ENCODE results near the gene TRAPPC3.

Gene TRAPPC3

DNA sequence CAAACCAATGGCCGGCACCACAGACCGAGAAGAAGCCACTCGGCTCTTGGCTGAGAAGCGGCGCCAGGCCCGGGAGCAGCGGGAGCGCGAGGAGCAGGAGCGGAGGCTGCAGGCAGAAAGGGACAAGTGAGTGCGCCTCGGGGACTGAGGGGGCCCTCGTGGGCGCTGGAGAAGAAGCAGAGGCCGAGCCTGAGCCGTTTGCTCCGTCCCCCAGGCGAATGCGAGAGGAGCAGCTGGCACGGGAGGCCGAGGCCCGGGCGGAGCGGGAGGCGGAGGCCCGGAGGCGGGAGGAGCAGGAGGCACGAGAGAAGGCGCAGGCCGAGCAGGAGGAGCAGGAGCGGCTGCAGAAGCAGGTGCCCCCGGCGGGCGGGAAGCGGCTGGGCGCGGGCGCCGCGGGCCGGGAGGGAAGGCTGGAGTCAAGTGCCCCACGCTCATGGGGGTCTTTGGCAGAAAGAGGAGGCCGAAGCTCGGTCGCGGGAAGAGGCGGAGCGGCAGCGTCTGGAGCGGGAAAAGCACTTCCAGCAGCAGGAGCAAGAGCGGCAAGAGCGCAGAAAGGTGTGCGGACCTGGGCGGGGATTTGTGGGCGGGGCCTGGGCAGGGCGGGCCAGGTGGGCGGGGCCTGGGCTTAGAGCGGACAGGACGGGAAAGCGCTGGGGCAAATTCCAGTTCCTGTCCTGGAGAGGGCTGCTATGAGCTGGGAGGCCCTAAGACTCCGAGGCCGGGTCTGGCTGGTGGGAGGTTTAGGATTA is 29.4 kb upstream of the TRAPPC3 start:
- no peak for DNase-seq (ENCODE audit: low read depth)
- TF ChIP-seq, protein P1, sequence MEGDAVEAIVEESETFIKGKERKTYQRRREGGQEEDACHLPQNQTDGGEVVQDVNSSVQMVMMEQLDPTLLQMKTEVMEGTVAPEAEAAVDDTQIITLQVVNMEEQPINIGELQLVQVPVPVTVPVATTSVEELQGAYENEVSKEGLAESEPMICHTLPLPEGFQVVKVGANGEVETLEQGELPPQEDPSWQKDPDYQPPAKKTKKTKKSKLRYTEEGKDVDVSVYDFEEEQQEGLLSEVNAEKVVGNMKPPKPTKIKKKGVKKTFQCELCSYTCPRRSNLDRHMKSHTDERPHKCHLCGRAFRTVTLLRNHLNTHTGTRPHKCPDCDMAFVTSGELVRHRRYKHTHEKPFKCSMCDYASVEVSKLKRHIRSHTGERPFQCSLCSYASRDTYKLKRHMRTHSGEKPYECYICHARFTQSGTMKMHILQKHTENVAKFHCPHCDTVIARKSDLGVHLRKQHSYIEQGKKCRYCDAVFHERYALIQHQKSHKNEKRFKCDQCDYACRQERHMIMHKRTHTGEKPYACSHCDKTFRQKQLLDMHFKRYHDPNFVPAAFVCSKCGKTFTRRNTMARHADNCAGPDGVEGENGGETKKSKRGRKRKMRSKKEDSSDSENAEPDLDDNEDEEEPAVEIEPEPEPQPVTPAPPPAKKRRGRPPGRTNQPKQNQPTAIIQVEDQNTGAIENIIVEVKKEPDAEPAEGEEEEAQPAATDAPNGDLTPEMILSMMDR (IDR thresholded peaks at IDR 0.05; ENCODE audit: control insufficient read depth, insufficient read depth, low read depth, low read length, missing control alignments) = no peak
- no peak overlapping the region for H3K4me3 ChIP-seq (ENCODE audit: control insufficient read depth, low read depth, low read length)

DNA sequence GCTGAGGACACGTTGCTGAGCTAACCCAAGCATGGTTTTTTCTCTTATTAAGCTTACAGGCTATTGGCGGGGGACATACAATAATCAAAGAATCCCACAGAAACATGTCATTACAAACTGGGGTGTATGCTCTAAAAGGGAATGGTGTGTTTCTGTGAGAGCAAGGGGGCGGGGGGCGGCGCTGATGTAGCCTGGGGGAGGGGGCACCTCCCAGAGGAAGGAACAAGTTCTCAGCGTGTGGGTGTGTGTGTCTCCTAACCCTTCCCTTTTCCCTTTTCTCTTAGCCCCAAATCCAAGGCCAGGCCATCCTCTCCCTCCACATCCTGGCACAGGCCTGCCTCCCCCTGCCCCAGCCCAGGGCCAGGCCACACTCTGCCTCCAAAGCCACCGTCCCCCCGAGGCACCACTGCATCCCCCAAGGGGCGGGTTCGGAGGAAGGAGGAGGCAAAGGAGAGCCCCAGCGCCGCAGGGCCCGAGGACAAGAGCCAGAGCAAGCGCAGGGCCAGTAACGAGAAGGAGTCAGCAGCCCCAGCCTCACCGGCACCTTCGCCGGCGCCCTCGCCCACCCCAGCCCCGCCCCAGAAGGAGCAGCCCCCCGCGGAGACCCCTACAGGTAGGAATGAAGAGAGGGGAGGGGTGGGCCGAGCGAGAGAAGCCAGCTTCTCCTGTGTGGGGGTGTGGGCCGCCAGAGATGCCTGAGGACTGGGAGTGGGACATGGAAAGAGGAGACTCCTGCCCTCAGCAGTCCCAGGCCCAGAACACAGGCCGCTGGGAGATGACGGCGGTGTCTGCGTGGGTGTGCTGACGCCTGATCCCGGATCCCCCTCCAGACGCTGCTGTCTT is 28.5 kb upstream of the TRAPPC3 start:
- TF ChIP-seq, protein P1 (IDR thresholded peaks at IDR 0.05; ENCODE audit: control insufficient read depth, insufficient read depth, low read depth, low read length, missing control alignments) = no peak
- no peak for DNase-seq (ENCODE audit: low read depth)
- no peak overlapping the region for H3K4me3 ChIP-seq (ENCODE audit: control insufficient read depth, low read depth, low read length)

DNA sequence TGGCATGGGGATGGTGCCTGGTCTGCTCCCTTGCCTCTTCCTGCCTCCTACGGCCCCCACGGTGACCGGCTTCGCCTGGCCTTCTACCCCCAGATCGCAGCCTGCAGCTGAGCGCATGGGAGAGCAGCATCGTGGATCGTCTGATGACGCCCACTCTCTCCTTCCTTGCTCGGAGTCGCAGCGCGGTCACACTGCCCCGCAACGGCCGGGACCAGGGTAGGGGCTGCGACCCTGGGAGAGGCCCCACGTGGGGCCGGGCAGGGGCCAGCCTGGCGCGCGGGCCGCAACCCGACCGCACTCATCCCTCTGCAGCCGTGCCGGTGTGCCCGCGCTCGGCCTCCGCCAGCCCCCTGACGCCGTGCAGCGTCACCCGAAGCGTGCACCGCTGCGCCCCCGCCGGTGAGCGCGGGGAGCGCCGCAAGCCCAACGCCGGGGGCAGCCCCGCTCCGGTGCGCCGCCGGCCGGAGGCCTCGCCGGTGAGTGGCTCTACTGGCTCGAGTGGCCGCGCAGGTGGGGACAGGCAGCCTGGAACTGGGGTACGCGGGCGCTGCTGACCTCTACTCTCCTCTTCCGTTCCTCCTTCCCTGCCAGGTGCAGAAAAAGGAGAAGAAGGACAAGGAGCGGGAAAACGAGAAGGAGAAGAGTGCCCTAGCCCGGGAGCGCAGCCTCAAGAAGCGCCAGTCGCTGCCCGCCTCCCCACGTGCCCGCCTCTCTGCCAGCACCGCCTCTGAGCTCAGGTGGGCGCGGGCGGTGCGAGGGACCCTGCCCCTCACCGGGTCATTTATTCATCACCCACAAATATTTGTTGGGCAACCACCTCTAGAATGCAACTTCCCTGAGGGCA is 27.0 kb upstream of the TRAPPC3 start:
- TF ChIP-seq, protein P1 (IDR thresholded peaks at IDR 0.05; ENCODE audit: control insufficient read depth, insufficient read depth, low read depth, low read length, missing control alignments) = no peak
- H3K4me3 ChIP-seq (ENCODE audit: control insufficient read depth, low read depth, low read length) = no peak overlapping the region
- no peak for DNase-seq (ENCODE audit: low read depth)

DNA sequence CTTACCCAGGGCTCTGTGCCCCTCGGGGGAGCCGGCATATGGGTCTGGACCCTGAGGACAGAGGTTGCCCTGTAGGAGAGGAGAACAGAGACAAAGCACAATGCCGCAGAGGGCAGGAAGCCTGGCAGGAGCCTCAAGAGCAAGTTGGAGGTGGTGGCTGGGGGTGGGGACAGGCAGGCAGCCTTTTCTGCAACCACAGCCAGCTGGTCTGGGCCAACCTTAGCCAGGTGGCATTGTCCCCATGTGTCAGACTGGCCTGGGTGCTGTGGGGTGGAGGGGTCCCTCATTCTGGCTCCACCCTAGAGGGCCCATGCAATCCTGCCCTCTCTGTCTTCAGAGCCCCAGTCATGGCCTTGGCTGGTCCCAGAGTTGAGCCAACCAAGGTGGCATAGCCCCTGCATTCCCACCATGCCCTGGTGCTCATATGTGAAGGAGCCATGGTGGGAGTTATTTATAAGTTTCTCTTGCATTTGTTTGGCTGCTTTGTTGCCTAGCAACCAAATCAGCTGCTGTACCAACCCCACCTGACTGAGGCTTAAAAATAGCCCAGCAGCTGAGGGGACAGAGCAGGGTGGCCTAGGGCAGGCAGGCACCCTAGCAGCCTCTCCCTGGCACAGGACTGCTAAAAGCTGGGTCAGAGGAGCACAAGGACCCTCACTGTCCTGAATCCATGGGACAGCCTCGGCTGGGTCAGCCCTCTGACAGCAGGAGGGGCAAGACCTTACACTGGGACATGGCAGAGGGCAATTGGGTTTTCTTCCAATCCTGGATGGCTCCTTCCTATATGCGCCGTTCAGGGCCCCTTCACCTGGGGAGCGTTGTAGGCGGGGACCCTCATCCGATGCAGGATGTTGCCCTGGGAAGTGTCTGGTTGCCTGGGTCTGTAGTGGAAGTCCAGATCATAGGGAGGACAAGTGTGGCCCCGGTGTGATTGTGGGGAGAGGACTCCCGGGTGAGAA is 26.1 kb upstream of the TRAPPC3 start:
- DNase-seq (ENCODE audit: low read depth) = no peak
- TF ChIP-seq, protein P1 (IDR thresholded peaks at IDR 0.05; ENCODE audit: control insufficient read depth, insufficient read depth, low read depth, low read length, missing control alignments) = no peak
- H3K4me3 ChIP-seq (ENCODE audit: control insufficient read depth, low read depth, low read length) = no peak overlapping the region

DNA sequence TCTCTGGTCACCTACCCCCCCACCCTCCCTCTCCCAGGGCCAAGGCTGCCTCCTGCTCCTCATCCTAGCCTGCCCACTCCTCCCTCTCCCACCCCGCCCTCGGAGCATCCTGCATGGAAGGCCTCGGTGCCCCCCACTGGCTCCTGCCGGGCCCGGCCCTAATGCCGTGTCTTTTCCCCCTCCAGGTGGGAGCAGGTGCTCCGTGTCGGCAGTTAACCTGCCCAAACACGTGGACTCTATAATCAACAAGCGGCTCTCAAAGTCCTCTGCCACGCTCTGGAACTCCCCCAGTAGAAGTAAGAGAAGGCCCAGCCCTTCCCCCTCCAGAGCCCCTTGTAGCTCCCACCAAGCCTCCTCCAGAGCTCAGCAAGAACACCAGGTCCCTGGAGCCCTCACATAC is 25.4 kb upstream of the TRAPPC3 start:
- TF ChIP-seq, protein P1 (IDR thresholded peaks at IDR 0.05; ENCODE audit: control insufficient read depth, insufficient read depth, low read depth, low read length, missing control alignments) = no peak
- no peak for DNase-seq (ENCODE audit: low read depth)
- H3K4me3 ChIP-seq (ENCODE audit: control insufficient read depth, low read depth, low read length) = no peak overlapping the region

Data from AG09309 (cell line).